HEK293T (cell line): Measurements from ENCODE around the gene TERF2IP.

Experiments used
- ARNT ChIP-seq: fragments of 450-650 bp; IDR thresholded peaks from 2 replicates; pipeline ENCODE4 v1.6.1; 2017; ENCODE audit warnings: mild to moderate bottlenecking
- BHLHE40 ChIP-seq: fragments of 450-650 bp; IDR thresholded peaks from 2 replicates; pipeline ENCODE4 v1.6.1; 2016; ENCODE audit warnings: mild to moderate bottlenecking, moderate library complexity, borderline replicate concordance
- CTBP1 ChIP-seq: fragments of 450-650 bp; IDR thresholded peaks from 2 replicates; pipeline ENCODE4 v1.6.1; 2016; ENCODE audit warnings: borderline replicate concordance
- ELF4 ChIP-seq: fragments of 450-650 bp; IDR thresholded peaks from 2 replicates; pipeline ENCODE4 v1.6.1; 2017; ENCODE audit warnings: antibody characterized with exemption
- FOXA1 ChIP-seq: fragments of 450-650 bp; IDR thresholded peaks from 2 replicates; pipeline ENCODE4 v1.6.1; 2016; ENCODE audit warnings: mild to moderate bottlenecking
- FOXK2 ChIP-seq: fragments of 450-650 bp; IDR thresholded peaks from 2 replicates; pipeline ENCODE4 v1.6.1; 2016; ENCODE audit warnings: mild to moderate bottlenecking
- FOXM1 ChIP-seq: fragments of 450-650 bp; IDR thresholded peaks from 2 replicates; pipeline ENCODE4 v1.6.1; 2017; ENCODE audit warnings: mild to moderate bottlenecking, borderline replicate concordance
- HDGF ChIP-seq: fragments of 450-650 bp; IDR thresholded peaks from 2 replicates; pipeline ENCODE4 v1.6.1; 2017; ENCODE audit warnings: antibody characterized with exemption, borderline replicate concordance
- L3MBTL2 ChIP-seq: fragments of 450-650 bp; conservative IDR thresholded peaks from 2 replicates; pipeline ENCODE4 v1.6.1; 2016; ENCODE audit warnings: mild to moderate bottlenecking
- LEF1 ChIP-seq: fragments of 450-650 bp; IDR thresholded peaks from 2 replicates; pipeline ENCODE4 v1.6.1; 2017; ENCODE audit warnings: mild to moderate bottlenecking, borderline replicate concordance
- SP1 ChIP-seq: fragments of 450-650 bp; IDR thresholded peaks from 2 replicates; pipeline ENCODE4 v1.6.1; 2017
- SUZ12 ChIP-seq: fragments of 450-650 bp; IDR thresholded peaks from 2 replicates; pipeline ENCODE4 v1.6.1; 2016; ENCODE audit warnings: mild to moderate bottlenecking
- TARDBP ChIP-seq: fragments of 450-650 bp; IDR thresholded peaks from 2 replicates; pipeline ENCODE4 v1.6.1; 2016
- ZNF384 ChIP-seq: fragments of 450-650 bp; IDR thresholded peaks from 2 replicates; pipeline ENCODE4 v1.6.1; 2016

GRCh38 chr16:75626806-75627205, 20.8 kb upstream of the TERF2IP start:
- no peak for TF ChIP-seq TARDBP
- TF ChIP-seq FOXA1, result no peak
- TF ChIP-seq HDGF, result no peak
- no peak for TF ChIP-seq FOXM1
- TF ChIP-seq LEF1, result no peak
- no peak for TF ChIP-seq SP1
- no peak for TF ChIP-seq ELF4
- TF ChIP-seq BHLHE40, result no peak
- no peak for TF ChIP-seq SUZ12
- TF ChIP-seq FOXK2, result no peak
- no peak for TF ChIP-seq L3MBTL2
- TF ChIP-seq ARNT, result no peak
- TF ChIP-seq CTBP1, result no peak
- TF ChIP-seq ZNF384, result no peak
